HG03457 (cell line): ENCODE data around the gene RNF111.
"Not testable (repeated sequence)": the region's sequence is repeated elsewhere in the genome, so short reads cannot be mapped to it uniquely, and the experiment has no call there.

Experiments used
- ATAC-seq: cut with Tn5 transposase; IDR thresholded peaks from one replicate; pipeline ENCODE4 v1.9.1; 2021; ENCODE audit warnings: moderate number of reproducible peaks; ENCODE audit not compliant: unreplicated experiment

RNF111 gene

DNA sequence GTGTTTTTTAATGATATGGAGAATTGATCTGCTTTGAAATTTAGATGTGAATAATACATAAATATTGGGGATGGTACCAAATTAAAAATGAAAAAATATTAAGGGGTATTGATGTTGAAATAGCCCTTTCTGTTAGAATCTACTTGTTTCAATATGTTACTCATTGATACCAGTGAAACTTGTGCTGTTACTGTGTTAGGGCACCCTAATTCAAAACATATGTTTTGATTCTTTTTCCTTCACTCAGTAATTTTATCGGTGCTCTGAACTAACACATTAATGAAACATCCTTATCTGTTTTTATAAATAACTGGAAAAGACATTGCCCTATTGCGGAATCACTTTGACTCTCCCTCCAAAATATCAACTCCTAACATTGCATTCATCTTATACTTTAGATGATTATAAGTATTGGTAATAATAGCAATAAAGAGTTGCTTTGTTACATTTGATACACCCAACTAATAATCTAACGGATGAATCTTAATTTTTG, 65.5 kb downstream of the RNF111 start:
- ATAC-seq = no peak

DNA sequence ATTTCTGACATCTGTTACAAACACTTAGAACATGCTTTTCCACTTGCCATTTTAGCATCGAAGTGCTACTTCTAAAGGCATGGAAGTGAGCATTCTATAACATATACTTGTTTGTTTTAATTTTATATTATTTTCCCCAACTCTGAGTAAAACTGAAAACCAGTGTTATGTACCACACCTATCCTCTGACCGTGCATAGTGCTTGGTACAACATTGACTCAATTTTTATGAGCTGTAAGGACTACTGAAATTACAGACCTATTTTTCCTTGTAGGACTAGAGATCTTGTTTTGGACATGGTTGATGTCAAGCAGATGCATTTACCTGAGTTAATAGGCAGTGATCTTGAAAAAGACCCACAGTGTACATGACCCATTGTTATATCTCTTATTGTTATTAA, 66.0 kb downstream of the RNF111 start:
- ATAC-seq = no peak

DNA sequence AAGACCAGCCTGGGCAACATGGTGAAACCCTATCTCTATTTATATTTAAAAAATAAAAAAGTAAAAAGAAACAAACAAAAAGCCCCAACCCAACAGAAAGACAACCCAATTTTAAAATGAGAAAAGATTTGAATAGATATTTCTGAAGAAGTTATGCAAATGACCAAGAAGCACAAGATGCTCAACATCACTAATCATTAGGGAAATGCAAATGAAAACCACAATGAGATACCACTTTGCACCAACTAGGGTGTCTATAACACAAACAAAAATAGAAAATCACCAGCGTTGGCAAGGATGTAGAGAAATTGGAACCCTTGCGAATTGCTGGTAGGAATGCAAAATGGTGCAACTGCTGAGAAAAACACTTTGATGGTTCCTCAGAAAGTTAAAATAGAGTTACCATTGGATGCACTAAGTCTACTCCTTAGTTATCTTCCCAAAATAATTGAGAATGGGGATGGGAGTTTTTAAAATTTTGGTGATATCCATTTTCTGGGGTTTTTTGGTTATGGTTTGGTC, 71.7 kb downstream of the RNF111 start:
- ATAC-seq = no peak

DNA sequence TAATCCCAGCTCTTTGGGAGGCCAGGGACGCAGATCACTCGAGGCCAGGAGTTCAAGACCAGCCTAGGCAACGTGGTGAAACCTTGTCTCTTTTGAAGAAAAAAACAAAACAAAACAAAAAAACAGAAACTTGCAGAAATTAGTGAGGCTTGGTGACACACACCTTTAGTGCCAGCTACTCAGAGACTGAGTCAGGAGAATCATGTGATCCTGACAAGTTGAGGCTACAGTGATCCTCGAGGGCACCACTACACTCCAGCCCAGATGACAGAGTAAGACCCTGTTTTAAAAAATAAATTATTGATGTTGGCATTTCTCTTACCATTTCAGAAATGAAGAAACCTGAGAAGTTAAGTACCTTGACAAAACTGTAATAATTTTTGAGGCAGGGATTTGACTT, 72.9 kb downstream of the RNF111 start:
- ATAC-seq = no peak

DNA sequence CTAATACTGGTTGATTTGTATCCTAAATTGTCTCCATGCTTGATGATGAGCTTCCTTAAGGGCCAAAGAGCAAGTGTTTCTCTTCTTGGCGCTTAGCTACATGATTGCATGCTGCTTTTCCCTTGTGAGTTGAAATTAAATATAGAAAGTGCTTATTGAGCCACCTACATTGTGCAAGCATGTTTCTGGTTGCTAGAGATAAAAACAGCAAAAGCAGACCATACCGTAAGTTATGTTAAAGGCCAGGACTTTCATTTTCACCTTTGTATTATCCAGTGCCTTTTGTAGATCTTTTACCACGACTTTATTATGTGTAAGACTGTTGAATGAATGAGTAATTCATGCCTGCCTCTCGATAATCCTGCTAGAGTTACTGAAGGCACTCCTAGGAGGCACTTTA, 75.6 kb downstream of the RNF111 start:
- ATAC-seq = no peak

DNA sequence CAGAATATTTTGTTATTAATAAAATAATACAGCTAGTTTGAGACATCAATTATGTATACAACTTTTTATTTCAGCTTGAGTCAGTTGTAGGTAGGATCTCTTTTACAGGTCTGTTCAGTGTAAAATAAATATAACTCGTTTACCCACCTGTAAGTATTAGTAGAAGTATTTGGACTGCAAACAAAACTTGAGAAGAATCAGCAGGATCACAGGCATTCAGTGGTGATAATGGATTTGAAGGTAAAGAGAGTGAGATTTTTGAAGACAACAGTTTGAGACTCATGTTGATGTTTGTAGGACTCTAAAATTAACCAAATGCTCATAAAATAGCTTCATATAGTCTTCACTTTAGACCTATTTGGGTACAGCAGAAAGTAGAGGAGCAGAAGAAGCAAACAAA, 82.0 kb downstream of the RNF111 start:
- no peak for ATAC-seq

DNA sequence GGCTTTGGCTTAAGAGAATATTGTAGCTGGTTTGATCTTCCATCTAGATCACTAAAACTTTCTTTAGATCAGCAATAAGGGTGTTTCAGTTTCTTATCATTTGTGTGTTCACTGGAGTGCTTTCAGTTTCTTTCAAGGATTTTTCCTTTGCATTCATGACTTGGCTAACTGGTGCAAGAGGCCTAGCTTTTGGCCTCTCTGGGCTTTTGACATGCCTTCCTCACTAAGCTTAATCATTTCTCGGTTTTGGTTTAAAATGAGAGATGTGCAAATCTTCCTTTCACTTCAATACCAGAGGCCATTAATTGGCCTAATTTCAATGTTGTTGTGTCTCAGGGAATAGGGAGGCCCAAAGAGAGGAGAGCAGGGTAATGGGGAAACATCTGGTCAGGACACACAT, 87.1 kb downstream of the RNF111 start:
- ATAC-seq = no peak

DNA sequence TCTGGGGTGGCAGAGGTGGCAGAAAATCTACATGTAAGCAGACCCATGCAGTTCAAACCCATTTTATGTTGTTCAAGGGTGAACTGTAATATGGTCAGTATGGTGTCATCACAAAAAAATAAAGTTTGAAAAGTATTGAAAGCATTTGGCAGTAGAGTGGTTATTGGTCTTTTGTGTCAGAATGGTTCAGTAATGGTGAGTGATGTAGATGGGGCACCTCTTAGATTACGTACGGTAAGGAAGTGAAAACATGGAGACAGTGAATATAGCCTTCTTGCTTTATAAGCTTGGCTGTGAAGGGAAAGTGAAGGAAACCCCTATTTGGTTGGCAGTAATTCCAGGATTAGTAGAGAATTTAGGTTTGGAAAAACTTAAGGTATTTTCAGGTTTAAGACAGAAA, 100.3 kb downstream of the RNF111 start:
- ATAC-seq = no peak

DNA sequence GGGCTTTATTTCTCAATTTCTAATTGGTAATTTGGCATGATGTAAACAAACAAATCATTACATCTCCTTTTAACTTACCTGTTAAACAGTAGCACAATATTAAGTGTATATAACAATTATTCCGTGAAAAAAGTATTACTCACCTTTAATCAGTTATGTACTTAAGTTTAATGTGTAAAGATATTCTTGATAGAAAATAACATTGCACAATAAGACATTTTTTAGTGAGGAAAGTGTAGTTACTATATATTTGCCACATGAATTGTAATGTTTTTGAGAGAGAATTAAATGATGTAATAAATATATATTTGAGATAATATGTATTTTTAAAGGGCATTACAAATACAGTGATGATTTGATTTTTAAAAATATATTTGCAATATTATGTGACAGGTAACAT, 106.6 kb downstream of the RNF111 start:
- no peak for ATAC-seq

DNA sequence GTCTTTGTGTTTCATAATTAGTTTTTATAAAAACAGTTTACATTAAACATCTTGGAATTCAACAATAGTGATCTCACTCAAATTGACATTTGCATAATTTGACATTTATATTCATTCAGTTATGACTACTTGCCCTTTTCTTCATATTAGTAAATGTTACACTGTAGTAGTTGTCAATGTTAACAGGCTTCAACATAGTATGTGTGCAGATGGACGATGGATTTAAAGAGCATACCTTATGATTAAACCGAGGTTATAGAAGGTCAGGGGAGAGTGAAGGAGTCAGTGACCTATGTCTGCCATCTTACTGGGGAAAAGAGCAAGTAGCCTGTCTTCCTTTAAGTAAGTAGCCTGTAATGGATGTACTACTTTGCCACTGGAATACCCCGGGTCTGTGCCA, 109.0 kb downstream of the RNF111 start:
- ATAC-seq = no peak

DNA sequence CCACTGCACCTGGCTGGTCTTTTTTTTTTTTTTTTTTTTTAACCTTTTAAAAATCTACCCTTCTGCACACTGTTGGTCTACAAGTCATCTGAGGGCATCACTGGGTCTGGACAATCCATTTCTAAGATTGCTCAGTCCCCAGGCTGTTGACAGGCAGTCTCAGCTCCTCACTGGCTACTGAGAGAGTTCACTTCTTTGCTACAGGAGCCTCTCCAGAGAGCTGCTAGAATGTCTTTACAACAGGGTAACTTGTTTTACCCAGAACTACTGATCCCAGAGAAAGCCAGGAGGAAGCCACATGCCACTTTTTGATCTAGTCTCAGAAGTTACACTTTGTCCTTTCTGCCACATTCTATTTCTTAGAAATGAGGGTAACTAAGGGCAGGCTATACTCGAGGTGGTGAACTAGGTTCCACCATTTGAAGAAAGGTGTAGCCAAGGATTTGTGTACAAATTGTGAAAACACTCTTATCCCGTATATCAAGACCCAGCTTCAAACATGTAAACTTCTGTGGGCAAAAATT, 111.8 kb downstream of the RNF111 start:
- ATAC-seq = no peak

DNA sequence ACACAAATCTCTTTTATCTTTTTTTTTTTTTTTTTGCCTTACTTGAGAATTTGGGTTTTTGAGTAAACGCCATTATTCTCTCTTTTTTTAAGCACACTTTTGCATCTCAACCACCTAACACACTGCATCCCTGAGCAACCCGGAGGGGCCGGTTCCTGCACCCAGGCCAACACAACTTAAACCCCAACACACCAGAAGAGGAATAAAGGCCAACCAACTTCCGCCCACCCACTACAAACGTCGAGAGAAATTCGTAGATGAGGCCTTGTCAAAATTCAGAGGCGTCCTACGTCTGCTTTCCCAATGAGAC, 117.1 kb downstream of the RNF111 start:
- ATAC-seq = no peak

DNA sequence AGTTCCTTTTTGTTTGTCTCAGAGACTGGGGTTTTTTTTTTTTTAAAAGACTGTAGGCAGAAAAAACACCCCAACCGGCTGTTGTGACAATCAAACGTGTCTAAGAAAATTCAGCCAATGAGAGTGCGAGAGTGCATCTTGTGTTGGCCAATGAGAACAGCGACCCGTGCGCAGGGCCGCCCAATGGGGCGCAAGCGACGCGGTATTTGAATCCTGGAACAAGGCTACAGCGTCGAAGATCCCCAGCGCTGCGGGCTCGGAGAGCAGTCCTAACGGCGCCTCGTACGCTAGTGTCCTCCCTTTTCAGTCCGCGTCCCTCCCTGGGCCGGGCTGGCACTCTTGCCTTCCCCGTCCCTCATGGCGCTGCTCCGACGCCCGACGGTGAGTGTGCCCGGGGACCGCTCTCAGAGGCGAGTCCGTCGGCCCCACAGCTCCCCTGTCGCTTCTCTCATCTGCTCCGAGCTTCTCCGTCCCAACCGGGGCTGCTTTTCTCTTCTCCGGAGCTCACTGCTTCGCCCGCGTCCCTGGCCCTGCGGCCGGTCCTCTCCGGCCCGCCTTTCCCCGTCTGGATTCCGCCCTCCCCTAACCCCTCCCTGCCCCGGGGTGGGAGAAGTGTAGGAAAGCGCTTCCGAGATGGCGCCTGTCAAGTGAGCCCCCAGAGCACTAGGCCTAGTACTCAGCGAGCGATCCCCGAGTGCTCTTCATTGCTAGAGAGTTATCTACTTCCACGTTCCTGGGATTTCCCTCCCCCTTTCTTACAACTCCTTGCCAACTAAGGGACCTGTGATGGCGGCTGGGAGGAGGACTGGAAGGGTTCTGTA, 117.7 kb downstream of the RNF111 start, which contains the start of gene CCNB2:
Gene CCNB2, plus strand, starts transcription at position 235 of the 821 bp plus-strand sequence. Its CDS starts 123 bp downstream, at position 358.
- ATAC-seq = peak; percentile 91

DNA sequence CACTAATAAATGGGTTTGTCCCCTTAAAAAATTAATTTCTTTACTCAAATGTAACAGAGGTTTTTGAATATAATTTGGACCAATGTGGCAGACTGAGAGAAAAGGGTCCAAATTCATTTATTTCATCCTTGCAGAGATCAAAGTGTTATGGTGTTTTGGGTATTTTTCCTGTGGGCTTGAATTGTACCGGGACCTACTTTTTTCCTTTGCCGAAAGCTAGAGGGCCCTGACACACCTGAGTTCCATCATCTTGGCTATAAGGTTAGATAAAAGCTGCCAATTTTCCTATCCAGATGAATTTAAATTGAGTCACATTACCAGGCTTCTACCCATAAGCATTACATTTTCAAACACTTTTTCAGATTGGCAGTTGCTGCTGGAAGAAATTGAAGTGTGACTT, 118.4 kb downstream of the RNF111 start:
- ATAC-seq = no peak

DNA sequence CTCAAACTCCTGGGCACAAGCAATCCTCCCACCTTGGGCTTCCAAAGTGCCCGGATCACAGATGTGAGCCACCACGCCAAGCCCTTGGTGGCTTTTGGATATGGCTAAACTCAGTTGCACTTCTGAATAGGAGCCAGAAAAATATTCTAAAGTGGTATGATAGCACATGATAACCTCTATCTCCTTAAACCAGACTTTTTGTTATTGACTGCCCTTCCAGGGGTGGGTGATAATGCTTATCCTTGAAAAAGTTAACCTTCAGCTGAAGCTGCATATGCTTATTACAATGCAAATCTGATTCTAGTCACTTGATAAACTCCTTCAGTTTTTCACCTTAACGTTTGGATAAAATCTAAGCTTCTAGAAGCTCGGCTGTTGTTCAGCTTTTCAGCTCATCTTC, 123.8 kb downstream of the RNF111 start:
- ATAC-seq = no peak

DNA sequence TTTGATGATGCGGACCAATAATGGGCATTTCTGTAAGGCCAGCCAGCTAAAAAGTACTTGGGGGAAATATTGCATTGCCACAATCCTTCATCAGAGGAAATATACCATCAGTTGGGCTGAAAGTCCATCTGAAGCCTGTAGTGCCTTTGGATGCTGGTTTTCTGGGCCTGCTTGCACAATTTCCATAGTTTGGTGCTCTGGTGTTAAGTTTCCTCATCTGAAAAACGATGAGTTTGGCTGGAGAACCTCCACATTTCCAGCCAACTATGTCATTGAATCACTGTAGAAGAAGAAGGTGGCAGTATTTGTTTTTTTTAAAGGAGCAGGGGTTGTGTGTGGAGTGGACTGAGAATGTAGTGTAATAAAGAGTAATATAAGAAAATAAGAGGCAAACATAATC, 127.6 kb downstream of the RNF111 start:
- ATAC-seq = no peak

DNA sequence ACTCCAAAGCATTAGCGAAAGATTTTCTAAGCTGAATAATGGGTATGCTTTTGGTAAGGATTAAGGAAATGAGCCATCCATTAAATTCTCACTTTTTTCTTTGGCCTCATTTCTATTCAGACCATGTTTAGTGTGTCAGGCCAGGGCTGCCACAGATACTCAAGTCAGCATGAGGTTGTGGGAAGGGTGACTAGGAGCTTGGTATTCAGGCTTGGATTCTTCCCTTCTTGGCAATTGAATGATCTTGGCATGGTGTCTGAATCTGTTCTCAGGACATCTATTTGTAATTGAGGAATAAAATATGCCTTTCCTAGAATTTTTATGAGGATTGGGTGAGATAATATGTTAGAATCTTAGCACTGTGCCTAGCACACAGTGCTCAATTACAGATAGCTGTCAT, 128.7 kb downstream of the RNF111 start:
- ATAC-seq = no peak

DNA sequence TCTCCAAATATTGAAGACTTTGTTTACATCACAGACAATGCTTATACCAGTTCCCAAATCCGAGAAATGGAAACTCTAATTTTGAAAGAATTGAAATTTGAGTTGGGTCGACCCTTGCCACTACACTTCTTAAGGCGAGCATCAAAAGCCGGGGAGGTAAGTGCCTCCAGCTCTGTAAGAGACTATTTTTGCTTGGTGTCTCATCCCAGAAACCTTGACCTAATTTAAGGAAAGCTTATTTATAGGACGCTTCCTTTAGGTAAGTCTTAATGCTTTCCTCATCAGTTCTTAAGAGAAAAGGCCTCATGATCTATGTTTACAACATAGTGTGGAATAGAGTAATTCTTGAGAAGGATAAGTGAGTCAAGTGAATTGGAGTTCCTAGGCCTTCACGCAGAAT, 129.3 kb downstream of the RNF111 start:
- no peak for ATAC-seq

DNA sequence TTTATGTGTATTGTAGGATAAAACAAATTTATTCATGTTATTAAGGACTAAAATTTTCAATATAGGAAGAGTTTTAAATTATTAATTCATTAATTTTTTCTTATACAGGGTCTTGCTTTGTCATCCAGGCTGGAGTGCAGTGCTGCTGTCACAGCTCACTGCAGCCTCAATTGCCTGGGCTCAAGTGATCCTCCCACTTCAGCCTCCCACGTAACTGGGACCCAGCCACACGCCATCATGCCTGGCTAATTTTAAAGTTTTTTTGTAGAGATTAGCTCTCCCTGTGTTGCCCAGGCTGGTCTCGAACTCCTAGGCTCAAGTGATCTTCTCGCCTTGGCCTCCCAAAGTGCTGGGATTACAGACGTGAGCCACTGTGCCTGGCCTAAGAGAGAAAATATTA, 132.2 kb downstream of the RNF111 start:
- ATAC-seq = no peak

DNA sequence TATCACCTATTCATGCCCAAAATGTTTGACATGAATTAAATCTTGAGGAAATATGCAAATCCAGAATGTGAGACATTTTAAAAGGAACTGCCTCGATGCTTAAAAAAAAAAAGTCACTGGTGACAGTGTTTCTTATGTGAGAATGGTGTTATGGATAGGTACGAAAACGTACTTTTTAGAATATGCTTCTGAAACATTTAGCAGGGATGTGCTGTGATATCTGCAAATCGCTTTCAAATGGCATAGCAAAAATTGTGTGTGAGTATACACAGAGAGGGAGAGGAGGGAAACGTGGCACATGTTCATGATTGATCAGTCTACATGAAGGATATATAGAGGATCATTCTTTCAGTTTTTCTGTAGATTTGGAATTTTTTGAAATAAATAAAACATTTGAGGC, 133.5 kb downstream of the RNF111 start:
- no peak for ATAC-seq

DNA sequence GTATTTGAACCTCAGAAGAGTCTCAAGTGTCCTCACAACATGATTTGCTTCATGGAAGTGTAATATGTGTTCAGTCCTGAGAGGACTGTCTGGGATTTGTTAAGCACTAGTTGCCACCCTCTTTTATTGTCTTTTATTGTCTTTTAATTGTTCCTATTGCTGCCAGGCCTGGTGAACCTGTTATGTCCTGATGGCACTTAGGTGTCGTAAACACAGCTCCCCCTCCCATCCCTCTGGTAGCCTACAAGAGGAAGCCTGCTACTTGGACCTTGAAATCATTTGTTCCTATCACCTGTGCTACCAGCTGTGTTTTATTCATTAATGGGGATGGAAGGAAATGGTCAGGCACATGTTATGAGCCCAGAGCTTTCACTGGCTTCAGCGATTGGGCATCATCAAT, 136.8 kb downstream of the RNF111 start:
- no peak for ATAC-seq

DNA sequence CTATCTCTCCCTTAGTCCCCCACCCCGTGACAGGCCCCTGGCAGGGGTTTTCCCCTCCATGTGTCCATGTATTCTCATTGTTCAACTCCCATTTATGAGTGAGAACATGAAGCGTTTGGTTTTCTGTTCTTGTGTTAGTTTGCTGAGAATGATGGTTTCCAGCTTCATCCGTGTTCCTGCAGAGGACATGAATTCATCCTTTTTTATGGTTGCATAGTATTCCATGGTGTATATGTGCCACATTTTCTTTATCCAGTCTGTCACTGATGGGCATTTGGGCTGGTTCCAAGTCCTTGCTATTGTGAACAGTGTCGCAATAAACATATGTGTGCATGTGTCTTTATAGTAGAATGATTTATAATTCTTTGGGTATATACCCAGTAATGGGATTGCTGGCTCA, 138.2 kb downstream of the RNF111 start:
- not testable (repeated sequence) for ATAC-seq

DNA sequence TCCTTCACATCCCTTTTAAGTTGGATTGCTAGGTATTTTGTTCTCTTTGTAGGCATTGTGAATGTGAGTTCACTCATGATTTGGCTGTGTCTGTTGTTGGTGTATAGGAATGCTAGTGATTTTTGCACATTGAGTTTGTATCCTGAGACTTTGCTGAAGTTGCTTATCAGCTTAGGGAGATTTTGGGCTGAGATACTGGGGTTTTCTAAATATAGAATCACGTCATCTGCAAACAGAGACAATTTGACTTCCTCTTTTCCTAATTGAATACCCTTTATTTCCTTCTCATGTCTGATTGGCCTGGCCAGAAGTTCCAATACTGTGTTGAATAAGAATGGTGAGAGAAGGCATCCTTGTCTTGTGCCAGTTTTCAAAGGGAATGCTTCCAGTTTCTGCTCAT, 139.8 kb downstream of the RNF111 start:
- not testable (repeated sequence) for ATAC-seq
